A172 (cell line): ENCODE data around the gene UBD. TPM values are rescaled to one million over a fixed set of nuclear protein-coding genes. Genes with fewer than 3 reads are reported as not detected.

Source experiments
- DNase-seq: peaks from one replicate; pipeline ENCODE4 v3.0.0-alpha.2; 2015; ENCODE audit warnings: low spot score
- total RNA-seq: library from RNA; depleted of rRNA; stranded (reverse); fragments of >200 nt; shearing (Covaris generic); gene quantifications from 2 replicates; pipeline ENCODE4 v1.2.3, GENCODE V29; 2014

UBD gene
- total RNA-seq, 1 experiment from 2014 or later: not detected

GRCh38 chr6:29561606-29562181 is 2.2 kb upstream of the UBD start:
- no peak for DNase-seq

GRCh38 chr6:29561091-29561490 is 1.6 kb upstream of the UBD start:
- DNase-seq: no peak

- no peak for DNase-seq
Observed at GRCh38 chr6:29558439-29559079, 973 bp downstream of the UBD start.

GRCh38 chr6:29557320-29557719 is 2.2 kb downstream of the UBD start:
- no peak for DNase-seq

- no peak for DNase-seq
Observed at GRCh38 chr6:29554764-29555163, 4.8 kb downstream of the UBD start.

GRCh38 chr6:29553268-29554057 is 6.1 kb downstream of the UBD start:
- no peak for DNase-seq

GRCh38 chr6:29552512-29553051 is 7.0 kb downstream of the UBD start:
- peak; percentile 61 for DNase-seq

GRCh38 chr6:29547573-29547972 is 12.0 kb downstream of the UBD start:
- no peak for DNase-seq

GRCh38 chr6:29537714-29538403 is 21.7 kb downstream of the UBD start:
- DNase-seq: no peak

- DNase-seq: no peak
Observed at GRCh38 chr6:29532320-29532951, 27.1 kb downstream of the UBD start.

- DNase-seq: no peak
Observed at GRCh38 chr6:29531668-29532067, 27.9 kb downstream of the UBD start.

GRCh38 chr6:29530671-29531310 is 28.7 kb downstream of the UBD start:
- no peak for DNase-seq

GRCh38 chr6:29529956-29530355 is 29.6 kb downstream of the UBD start:
- no peak for DNase-seq

- DNase-seq: no peak
Observed at GRCh38 chr6:29528988-29529560, 30.5 kb downstream of the UBD start.

- DNase-seq: no peak
Observed at GRCh38 chr6:29528300-29528931, 31.1 kb downstream of the UBD start.

GRCh38 chr6:29527564-29527963 is 32.0 kb downstream of the UBD start:
- no peak for DNase-seq

GRCh38 chr6:29527126-29527525 is 32.4 kb downstream of the UBD start:
- DNase-seq: no peak

GRCh38 chr6:29525311-29525639 is 34.3 kb downstream of the UBD start:
- no peak for DNase-seq

GRCh38 chr6:29524444-29525310 is 34.9 kb downstream of the UBD start:
- DNase-seq: no peak

GRCh38 chr6:29524044-29524443 is 35.5 kb downstream of the UBD start:
- DNase-seq: no peak
